Measurements from ENCODE around the gene IPO4. TPM values are rescaled to one million over a fixed set of nuclear protein-coding genes. Genes with fewer than 3 reads are reported as not detected.
A peak's percentile ranks its signal among the peaks of the same experiment; 100 is the strongest.

The IPO4 gene
- total RNA-seq, 1 experiment from 2014 or later: 52.1 TPM

GRCh38 chr14:24145690-24146452 lies 42.7 kb downstream of the IPO4 start:
- no peak for DNase-seq (ENCODE audit: low read depth, low spot score)
- in situ Hi-C loops (cut with HindIII; ENCODE audit: low pct_unique_long_range_greater_than_20kb, low sequenced_read_pairs): no loop called here

- in situ Hi-C loops (cut with HindIII; ENCODE audit: low pct_unique_long_range_greater_than_20kb, low sequenced_read_pairs): no loop called here
- no peak for DNase-seq (ENCODE audit: low read depth, low spot score)
Measured at GRCh38 chr14:24145219-24145618, 43.4 kb downstream of the IPO4 start.

- no peak for DNase-seq (ENCODE audit: low read depth, low spot score)
- in situ Hi-C loops (cut with HindIII; ENCODE audit: low pct_unique_long_range_greater_than_20kb, low sequenced_read_pairs): no loop called here
Measured at GRCh38 chr14:24144451-24144850, 44.2 kb downstream of the IPO4 start.

GRCh38 chr14:24143511-24143910 lies 45.1 kb downstream of the IPO4 start:
- no peak for DNase-seq (ENCODE audit: low read depth, low spot score)
- in situ Hi-C loops (cut with HindIII; ENCODE audit: low pct_unique_long_range_greater_than_20kb, low sequenced_read_pairs): no loop called here

- in situ Hi-C loops (cut with HindIII; ENCODE audit: low pct_unique_long_range_greater_than_20kb, low sequenced_read_pairs): no loop called here
Measured at GRCh38 chr14:24141097-24141880, 47.3 kb downstream of the IPO4 start, which contains the start of gene EMC9. Gene EMC9 (minus strand): TSS chr14:24141591. CDS start chr14:24141304, 287 bp downstream.

GRCh38 chr14:24139272-24139934 lies 49.2 kb downstream of the IPO4 start:
- DNase-seq (ENCODE audit: low read depth, low spot score): no peak
- in situ Hi-C loops (cut with HindIII; ENCODE audit: low pct_unique_long_range_greater_than_20kb, low sequenced_read_pairs): no loop called here

More at GRCh38 chr14:24141097-24141880, 47.3 kb downstream of the IPO4 start, which contains the start of gene EMC9:
- DNase-seq (ENCODE audit: low read depth, low spot score): peak; percentile 99

- in situ Hi-C loops (cut with HindIII; ENCODE audit: low pct_unique_long_range_greater_than_20kb, low sequenced_read_pairs): no loop called here
- DNase-seq (ENCODE audit: low read depth, low spot score): no peak
Measured at GRCh38 chr14:24138396-24139271, 50.0 kb downstream of the IPO4 start.

- in situ Hi-C loops (cut with HindIII; ENCODE audit: low pct_unique_long_range_greater_than_20kb, low sequenced_read_pairs): no loop called here
- no peak for DNase-seq (ENCODE audit: low read depth, low spot score)
Measured at GRCh38 chr14:24137529-24138395, 50.9 kb downstream of the IPO4 start.

DNA sequence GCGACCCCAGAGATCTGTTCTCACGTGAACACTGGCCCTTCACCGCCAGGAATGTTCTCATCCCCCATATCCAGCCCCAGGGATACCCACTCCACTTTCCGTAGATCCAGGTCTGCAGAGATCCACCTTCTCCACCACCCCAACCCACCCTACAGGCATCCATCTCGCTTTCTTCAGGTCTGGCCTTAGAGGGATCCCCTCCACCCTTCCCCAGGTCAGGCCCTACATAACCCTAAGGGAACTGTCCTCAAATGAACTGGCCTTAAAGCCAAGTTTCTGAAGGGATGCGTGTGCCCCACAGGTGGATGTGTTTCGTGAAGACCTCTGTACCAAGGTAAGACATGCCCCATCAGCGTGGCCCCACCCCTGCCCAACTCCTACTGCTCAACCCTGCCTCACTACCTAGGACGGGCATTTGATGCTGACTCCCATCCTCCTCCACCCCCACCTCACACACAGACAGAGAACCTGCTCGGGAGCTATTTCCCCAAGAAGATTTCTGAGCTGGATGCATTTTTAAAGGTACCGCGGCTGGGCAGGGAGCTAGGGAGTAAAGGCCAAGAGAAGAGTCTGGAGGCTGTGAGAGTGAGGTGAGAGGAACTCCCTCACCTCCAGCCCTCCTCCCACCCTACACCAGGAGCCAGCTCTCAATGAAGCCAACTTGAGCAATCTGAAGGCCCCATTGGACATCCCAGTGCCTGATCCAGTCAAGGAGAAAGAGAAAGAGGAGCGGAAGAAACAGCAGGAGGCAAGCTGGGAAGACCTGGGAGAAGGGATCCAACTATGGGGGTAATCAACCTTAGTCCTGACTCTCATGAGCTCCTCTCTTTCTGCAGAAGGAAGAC lies 51.7 kb downstream of the IPO4 start:
- in situ Hi-C loops (cut with HindIII; ENCODE audit: low pct_unique_long_range_greater_than_20kb, low sequenced_read_pairs): no loop called here
- no peak for DNase-seq (ENCODE audit: low read depth, low spot score)

GRCh38 chr14:24135834-24136683 lies 52.6 kb downstream of the IPO4 start, which contains the start of gene PSME1:
Gene PSME1 (plus strand): TSS chr14:24136194. CDS start chr14:24136263, 69 bp downstream.
- peak; percentile 83 for DNase-seq (ENCODE audit: low read depth, low spot score)
- in situ Hi-C loops (cut with HindIII; ENCODE audit: low pct_unique_long_range_greater_than_20kb, low sequenced_read_pairs): no loop called here

DNA sequence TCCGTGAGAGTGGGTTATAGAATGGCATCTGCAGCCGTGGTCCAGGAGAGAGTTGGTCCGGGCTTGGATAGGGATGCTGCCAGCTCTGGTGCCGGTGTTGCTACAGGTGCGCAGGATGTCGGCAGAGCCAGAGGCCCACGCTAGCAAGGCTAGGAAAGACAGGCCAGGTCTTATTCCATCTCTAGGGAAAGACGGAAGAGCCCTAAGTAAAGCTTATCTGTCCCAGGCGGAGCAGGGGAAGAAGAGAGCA lies 53.1 kb downstream of the IPO4 start:
- no peak for DNase-seq (ENCODE audit: low read depth, low spot score)
- in situ Hi-C loops (cut with HindIII; ENCODE audit: low pct_unique_long_range_greater_than_20kb, low sequenced_read_pairs): no loop called here

DNA sequence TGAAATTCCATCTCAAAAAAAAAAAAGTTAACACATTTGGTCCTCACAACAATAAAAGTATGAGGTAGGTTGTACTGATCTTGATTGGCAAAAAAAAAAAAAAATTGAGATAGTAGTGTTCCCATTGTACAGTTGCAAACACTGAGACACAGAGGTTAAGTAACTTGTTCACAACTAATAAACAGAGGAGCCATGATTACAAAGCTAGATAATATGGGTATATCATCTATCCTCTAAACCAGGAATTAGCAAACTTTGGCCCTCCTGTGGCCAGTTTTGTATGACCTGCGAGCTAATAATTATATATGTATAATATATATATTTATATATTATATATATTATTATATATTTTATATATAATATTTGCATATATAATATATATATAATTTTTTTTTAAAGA lies 54.9 kb downstream of the IPO4 start:
- in situ Hi-C loops (cut with HindIII; ENCODE audit: low pct_unique_long_range_greater_than_20kb, low sequenced_read_pairs): no loop called here
- no peak for DNase-seq (ENCODE audit: low read depth, low spot score)

- in situ Hi-C loops (cut with HindIII; ENCODE audit: low pct_unique_long_range_greater_than_20kb, low sequenced_read_pairs): no loop called here
- no peak for DNase-seq (ENCODE audit: low read depth, low spot score)
Measured at GRCh38 chr14:24132976-24133375, 55.6 kb downstream of the IPO4 start.

DNA sequence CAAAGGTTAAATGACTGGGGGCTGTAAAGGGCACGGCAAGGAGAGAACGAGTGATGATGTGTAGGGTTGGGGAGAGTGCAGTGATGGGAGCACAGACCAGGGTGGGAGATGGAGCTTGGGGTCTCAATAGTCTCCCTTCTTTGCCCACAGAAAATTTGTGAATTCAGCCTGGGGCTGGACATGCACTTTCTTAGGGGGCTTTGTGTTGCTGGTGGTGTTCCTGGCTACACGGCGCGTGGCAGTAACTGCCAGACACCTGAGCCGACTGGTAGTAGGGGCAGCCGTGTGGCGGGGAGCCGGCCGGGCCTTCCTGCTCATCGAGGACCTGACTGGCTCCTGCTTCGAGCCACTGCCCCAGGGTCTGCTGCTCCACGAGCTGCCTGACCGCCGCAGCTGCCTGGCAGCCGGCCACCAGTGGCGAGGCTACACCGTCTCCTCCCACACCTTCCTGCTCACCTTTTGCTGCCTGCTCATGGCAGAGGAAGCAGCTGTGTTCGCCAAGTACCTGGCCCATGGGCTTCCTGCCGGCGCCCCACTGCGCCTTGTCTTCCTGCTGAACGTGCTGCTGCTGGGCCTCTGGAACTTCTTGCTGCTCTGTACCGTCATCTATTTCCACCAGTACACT lies 56.4 kb downstream of the IPO4 start:
- in situ Hi-C loops (cut with HindIII; ENCODE audit: low pct_unique_long_range_greater_than_20kb, low sequenced_read_pairs): no loop called here
- DNase-seq (ENCODE audit: low read depth, low spot score): no peak

- in situ Hi-C loops (cut with HindIII; ENCODE audit: low pct_unique_long_range_greater_than_20kb, low sequenced_read_pairs): no loop called here
- DNase-seq (ENCODE audit: low read depth, low spot score): no peak
Measured at GRCh38 chr14:24131549-24131966, 57.1 kb downstream of the IPO4 start.

Measured in SK-MEL-5 (cell line).